Bronchial smooth muscle cell (primary cell): Measurements from ENCODE around the gene RGS14. TPM values are rescaled to one million over a fixed set of nuclear protein-coding genes. Genes with fewer than 3 reads are reported as not detected.

Source experiments
- total RNA-seq: library from RNA; depleted of rRNA; stranded (reverse); fragments of >200 nt; gene quantifications from 2 replicates; pipeline ENCODE4 v1.2.1, GENCODE V29; 2014

Gene RGS14, protein sequence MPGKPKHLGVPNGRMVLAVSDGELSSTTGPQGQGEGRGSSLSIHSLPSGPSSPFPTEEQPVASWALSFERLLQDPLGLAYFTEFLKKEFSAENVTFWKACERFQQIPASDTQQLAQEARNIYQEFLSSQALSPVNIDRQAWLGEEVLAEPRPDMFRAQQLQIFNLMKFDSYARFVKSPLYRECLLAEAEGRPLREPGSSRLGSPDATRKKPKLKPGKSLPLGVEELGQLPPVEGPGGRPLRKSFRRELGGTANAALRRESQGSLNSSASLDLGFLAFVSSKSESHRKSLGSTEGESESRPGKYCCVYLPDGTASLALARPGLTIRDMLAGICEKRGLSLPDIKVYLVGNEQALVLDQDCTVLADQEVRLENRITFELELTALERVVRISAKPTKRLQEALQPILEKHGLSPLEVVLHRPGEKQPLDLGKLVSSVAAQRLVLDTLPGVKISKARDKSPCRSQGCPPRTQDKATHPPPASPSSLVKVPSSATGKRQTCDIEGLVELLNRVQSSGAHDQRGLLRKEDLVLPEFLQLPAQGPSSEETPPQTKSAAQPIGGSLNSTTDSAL
- total RNA-seq = 3.4 and 6.3 TPM in 2 replicates

DNA sequence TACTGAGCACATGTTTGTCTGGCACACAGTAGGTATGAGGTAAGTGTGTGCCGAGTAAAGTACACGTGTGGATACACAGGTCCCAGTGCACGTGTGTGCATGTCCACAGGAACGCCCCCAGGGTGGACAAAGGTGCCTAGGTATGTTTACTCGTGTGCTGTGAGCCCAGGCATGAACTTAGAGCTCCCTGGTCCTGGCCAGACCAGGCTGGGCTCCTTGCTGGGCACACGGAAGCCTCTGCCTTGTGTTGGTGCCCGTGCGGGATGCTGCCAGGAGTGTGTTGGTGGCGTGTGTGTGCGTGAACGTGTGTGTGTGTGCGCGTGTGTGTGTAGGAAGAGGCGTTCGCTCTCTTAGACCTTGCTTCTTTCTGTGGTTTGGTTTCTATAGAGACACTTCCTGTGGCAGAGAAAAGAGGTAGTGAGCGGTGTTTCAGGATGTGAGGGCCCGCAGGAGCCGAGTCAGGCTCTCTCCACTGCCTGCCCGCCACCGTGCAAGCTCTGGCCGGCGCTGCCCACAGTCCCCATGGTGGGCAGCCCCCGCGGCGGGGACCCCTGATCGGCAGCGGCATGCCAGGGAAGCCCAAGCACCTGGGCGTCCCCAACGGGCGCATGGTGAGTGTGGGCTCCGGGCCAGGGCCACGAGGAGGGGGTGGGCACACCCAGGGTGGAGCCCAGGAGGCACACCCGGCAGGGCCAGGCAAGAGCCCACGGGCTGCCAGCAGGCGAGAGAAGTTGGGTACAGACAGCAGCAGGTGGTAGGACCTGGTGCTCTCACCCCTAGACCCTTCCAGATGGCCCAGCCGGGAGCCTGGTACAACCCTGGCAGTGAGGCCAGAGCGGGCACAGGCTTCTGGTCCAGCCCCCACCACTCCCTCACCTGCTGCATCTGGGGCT is at the start of gene RGS14:
Gene RGS14, plus strand, starts transcription at position 466 of the 893 bp plus-strand sequence. Its CDS starts 101 bp downstream, at position 567.

DNA sequence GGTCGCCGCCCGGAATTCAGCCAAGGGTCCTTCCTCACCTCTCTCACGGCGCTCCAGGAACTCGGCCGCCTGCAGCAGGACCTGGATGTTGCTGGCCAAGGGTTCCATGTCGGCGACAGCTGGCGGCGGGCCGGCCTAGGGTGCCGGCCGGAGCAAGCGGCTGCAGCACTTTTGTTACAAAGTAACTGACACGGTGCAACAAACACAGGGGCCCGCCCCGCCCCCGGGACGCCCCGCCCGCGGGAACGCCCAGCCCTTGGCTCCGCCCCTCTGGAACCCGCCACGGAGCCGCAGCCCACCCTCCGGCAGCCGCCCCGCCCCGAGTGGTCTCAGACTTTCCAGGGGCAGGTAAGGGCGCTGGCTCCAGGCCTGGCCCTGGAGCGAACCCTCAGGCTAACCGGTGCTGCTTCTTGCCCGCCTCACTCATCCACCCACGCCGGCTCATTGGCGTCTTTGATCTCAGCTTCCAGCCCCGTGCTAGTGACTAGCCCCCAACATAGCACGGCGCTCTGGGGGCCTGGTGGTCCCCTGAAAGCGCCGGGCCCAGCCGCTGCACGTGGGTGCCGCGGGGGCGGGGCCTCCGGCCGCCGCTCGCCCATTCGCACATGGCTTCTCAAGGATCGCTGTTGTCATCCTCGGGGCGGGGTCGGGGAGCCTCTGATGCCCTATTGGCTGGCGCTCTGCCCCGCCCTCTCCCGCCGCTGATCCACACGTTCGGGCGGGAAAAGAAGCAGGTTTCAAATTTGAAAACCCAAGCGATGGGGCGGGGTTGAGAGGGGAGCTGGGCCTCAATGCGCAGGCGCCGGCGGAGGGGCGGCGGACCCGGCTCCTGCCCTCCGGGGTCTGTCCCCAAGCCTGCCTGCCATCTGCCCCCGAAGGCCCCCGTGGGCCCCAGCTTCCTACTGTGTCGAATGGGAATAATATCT is 45.7 kb upstream of the RGS14 start, which contains the start of gene MXD3:
Gene MXD3, minus strand, starts transcription at position 176 of the 926 bp plus-strand sequence. Its CDS starts 68 bp downstream, at position 108.

DNA sequence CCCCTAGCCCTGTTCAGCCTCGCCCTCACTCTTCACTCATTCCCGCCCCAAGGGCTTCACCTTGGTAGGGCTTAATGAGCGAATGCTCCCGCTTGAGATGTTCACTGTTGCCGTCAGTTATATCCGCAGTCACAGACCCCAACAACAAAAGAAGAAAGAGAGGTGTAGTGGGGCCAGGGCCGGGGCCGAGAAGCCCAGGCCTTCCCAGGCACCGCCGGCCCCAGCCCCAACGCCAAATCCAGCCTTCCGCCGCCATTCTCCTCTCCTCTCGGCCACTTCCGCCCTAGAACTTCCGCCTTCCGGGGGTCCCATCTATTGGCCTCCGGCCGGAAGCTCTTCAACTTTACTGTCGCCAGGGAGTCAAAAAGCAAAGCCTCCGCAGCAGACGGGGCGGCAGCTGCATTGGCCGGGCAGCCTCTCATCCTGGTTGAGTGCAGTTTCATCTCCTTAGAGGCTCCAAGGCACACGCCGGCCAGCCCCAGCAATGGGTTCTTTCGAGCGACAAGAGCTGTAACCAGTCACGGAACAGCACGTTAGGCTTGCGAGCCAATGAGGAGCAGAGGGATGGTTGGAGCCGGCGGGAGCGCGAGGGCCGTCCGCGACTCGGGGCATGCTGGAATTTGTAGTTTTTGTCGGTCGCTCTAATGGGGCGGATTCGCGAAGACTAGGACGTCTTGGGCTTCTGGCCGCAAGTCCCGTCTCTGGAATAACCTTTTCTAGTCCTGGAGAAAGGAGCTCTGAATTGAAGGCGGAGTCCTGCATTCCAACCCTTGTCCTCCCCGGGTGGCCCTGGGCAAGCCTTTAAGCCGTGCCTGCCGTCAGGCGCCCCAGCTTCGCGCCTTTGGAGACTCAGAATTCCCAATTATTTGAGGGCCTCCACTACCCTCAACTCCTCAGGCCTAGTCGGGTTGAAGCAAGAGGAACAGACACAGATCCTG is 6.1 kb upstream of the RGS14 start, which contains the start of gene LMAN2:
Gene LMAN2, minus strand, starts transcription at position 277 of the 938 bp plus-strand sequence. Its CDS starts 21 bp downstream, at position 256.

DNA sequence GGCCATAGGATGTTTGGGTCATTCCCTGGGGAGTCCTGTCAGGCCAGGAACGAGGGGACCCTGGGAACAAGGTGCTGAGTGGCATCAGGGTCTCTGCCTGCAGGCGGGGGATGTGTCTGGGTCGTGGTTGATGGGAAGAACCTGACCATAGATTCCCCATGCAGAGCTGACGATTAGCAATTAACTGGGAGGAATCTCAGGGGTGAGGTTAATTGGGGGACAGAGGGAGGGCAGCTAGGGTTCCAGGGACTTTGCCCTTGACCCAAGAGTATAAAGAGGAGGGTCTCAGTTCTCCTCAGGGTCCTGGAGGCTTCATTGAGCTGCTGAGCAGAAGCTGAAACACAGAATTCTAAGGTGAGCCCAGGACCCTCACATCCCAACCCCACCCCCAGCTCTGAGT is 26.4 kb downstream of the RGS14 start, which contains the start of gene SLC34A1:
Gene SLC34A1, plus strand, starts transcription at position 301 of the 400 bp plus-strand sequence. CDS start 1,308 bp downstream, outside the sequence.

GRCh38 chr5:177399997-177400868 is 42.5 kb downstream of the RGS14 start, which contains the start of gene PFN3:
PFN3 (minus strand) TSS chr5:177400661; CDS start chr5:177400576, 85 bp downstream.

GRCh38 chr5:177409043-177409801 is 51.5 kb downstream of the RGS14 start, which contains the start of gene F12:
F12 (minus strand) TSS chr5:177409564; CDS start chr5:177409527, 37 bp downstream.

Other genes starting within 250 kb of the RGS14 start
- 22.6 and 28.2 TPM in 2 replicates for gene NSD1, start 224.2 kb upstream of the RGS14 start, total RNA-seq
- 30.1 and 33.1 TPM in 2 replicates for gene RAB24, start 54.2 kb upstream of the RGS14 start, total RNA-seq
- gene PRELID1, start 54.1 kb upstream of the RGS14 start, total RNA-seq = 50.7 and 79.8 TPM in 2 replicates
- 0.94 and 3.2 TPM in 2 replicates for gene MXD3, start 46.0 kb upstream of the RGS14 start, total RNA-seq
- 482 and 604 TPM in 2 replicates for gene LMAN2, start 6.3 kb upstream of the RGS14 start, total RNA-seq
- gene SLC34A1, start 26.5 kb downstream of the RGS14 start, total RNA-seq = under 0.01 TPM in 1 of 2 replicates, not detected in the other
- gene PFN3, start 42.7 kb downstream of the RGS14 start, total RNA-seq = not detected in 2 replicates
- gene F12, start 51.6 kb downstream of the RGS14 start, total RNA-seq = 0.34 and 0.63 TPM in 2 replicates
- gene GRK6, start 68.8 kb downstream of the RGS14 start, total RNA-seq = 13.6 and 15.5 TPM in 2 replicates
- 1.4 and 1.6 TPM in 2 replicates for gene PRR7, start 88.9 kb downstream of the RGS14 start, total RNA-seq
- gene DBN1, start 115.7 kb downstream of the RGS14 start, total RNA-seq = 156 and 251 TPM in 2 replicates
- gene PDLIM7, start 139.7 kb downstream of the RGS14 start, total RNA-seq = 45.0 and 63.5 TPM in 2 replicates
- gene DOK3, start 151.9 kb downstream of the RGS14 start, total RNA-seq = 1.1 TPM in 2 replicates
- gene DDX41, start 159.0 kb downstream of the RGS14 start, total RNA-seq = 99.5 and 158 TPM in 2 replicates
- gene FAM193B, start 196.6 kb downstream of the RGS14 start, total RNA-seq = 18.0 and 18.6 TPM in 2 replicates
- 106 and 152 TPM in 2 replicates for gene TMED9, start 234.3 kb downstream of the RGS14 start, total RNA-seq
- 25.2 and 30.6 TPM in 2 replicates for gene B4GALT7, start 242.2 kb downstream of the RGS14 start, total RNA-seq